GM15510 (cell line): ENCODE measurements around the gene RMND5A.

Experiments
- POLR2A ChIP-seq: IDR thresholded peaks from 3 replicates; pipeline ENCODE4 v1.6.1; 2011; ENCODE audit warnings: borderline replicate concordance; ENCODE audit not compliant: insufficient read length; ENCODE audit errors: extremely low read depth

The RMND5A gene

DNA sequence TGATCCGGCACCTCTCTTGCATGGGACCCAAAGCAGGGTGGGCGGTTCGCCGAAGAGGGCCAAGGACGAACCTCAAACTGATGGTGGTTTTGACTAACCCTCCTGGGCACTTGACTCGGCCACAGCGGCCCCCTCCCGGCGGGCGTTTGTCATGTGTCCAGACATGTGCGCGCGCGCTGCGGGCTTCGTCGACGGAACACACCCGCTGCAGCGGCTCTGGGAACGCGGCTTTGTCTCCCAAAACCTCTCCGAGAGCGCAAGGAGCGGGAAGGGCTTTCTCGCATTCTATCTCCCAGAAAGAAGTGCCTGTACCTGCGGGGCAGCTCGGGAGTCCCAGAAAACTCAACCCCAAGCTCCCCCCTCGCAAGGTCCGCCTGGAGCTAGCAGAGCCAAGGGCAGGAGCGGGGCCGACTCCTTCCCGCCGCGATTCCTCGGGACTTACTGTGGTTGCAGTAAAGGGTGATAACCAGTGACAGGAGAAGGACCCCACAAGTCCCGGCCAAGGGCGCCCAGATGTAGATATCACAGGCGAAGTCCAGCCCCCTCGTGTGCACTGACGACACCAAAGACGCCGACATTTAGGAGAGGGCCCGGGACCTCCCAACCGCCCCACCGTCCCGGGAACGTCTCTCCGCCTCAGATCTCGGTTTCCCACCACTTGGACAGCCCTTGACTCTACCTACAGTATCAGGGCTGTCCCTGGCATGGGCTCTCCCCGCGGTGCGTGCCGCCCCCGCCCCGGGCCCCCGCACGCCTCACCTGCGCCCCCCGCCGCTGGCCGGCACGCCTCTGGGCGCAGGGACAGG, 69.0 kb downstream of the RMND5A start:
- no peak for TF ChIP-seq POLR2A

DNA sequence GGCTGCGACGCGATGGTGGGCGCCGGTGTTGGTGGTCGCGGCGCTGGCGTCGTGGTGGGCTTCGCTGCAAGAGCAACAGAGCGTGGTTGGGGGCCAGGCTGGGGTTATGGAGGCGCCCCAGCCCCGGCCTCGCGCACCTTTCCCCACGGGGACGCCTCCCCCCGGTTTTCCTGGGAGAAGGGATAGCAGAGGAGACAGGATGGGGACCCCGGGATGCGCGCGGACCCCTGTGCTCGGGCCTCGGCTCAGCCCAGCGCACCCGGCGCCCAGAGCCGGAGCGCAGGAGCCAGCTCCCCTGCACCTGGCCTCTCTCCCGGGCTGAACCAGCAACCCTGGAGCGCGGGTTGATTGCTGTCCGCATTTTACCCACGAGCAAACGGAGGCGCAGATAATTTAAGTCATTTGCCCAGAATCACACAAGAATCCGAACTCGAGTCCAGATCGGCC, 69.6 kb downstream of the RMND5A start:
- no peak for TF ChIP-seq POLR2A

DNA sequence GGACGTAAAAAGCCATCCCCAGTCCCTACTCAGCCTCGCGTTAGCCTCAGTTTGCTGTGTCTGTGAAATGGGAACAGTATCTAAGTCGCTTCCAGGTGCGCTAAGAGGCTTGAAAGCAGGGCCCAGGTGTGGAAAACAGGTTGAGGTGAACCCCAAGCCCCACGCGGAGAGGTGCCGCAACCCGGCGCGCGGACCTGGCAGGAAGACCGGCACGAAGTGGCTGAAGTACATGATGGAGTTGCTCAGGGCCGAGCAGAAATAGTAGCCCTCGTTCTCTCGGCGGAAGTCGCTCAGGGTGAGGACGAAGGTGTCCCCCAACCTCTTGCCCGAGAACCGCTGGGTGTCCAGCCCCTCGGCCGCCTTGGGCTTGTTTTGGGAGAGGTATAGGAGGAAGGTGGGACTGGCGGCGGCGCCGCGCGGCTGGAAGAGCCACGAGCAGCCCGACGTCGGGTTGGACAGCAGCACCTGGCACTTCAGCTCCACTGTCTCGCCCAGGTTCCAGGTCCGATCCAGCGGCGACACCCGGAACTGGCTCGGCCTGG, 70.1 kb downstream of the RMND5A start:
- TF ChIP-seq POLR2A: no peak

DNA sequence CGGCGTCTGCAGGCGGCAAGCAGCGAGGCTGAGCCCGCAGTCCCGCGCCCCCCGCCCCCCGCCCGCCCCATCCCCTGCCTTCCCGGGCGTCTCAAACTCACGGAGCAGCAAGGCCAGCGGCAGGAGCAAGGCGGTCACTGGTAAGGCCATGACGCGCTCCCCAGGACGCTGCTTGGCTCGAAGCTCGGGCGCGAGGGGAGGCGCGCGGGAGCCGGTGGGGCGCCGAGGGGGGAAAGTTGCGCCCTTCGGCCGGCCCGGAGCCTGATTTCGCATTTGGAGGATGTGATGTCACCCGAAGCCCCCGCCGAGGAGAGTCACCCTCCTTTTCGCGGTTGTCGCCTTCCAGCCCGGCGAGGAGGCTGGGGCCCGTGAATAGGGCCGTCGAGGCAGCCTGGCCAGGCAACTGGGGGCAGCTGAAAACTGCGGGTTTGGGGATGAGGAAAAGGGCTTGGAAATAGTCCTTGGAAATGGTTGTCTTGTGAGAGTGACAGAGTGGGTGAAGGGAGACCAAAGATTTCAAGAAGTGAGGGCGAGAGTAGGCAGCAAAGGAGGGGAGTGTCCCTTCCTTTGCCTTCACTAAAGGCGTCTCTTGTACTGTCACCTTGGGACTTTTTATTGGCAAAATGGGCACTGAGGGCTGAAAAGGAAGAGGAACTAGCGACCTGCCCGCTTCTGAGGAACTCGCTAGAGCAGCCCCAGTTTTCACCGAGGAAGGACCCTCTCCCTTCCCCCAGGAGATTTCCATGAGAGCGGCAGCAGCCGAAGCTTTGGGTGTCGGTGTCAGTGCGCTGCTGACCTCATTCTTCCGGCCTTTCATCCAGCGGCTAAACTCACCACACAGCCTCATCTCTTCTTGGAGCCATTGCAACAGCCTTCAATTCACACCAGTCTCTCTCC, 70.8 kb downstream of the RMND5A start, which contains the start of gene CD8A:
TSS of gene CD8A (minus strand) at position 238 of the 897 bp plus-strand sequence. CDS start at position 150, 88 bp downstream.
- no peak for TF ChIP-seq POLR2A

DNA sequence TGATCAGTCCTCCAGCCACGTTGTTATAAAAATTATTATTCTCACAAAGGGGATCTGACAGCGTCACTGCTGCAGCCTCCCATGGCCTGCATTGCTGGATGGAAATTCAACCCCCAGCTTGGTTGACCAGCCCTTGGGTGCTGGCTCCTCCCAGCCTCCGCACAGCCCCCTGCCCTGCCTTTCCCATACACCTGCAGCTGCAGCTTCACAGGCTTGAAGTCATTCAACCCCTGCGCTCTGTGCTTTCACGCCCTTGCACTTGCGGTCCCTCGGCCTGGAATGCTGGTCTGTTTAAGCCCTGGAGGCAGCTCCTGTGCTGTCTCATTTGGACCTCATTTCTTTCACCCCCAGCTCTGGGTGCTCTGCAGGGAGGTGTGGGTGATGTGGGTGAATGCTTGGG, 71.5 kb downstream of the RMND5A start:
- TF ChIP-seq POLR2A: no peak

- no peak for TF ChIP-seq POLR2A
Observed at GRCh38 chr2:86793752-86794151, 73.7 kb downstream of the RMND5A start.

DNA sequence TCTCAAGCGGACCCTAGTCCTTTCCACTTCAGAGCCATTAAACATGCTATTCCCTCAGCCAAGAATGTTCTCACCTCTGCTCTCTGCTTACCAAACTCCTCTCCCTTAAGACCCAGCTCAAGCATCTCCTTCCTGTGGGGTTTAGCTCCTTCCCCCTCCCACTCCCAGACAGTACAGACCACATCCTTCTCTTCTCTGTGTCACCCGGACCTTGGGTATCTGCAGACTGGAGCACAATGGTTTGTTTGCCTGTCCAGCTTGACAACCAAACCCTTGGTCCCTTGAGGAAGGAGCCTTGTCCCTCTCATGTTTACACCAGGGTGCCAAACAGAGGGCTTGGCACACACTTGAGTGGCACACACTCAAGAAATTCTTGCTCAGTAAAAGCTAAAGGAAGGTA, 74.8 kb downstream of the RMND5A start:
- no peak for TF ChIP-seq POLR2A

DNA sequence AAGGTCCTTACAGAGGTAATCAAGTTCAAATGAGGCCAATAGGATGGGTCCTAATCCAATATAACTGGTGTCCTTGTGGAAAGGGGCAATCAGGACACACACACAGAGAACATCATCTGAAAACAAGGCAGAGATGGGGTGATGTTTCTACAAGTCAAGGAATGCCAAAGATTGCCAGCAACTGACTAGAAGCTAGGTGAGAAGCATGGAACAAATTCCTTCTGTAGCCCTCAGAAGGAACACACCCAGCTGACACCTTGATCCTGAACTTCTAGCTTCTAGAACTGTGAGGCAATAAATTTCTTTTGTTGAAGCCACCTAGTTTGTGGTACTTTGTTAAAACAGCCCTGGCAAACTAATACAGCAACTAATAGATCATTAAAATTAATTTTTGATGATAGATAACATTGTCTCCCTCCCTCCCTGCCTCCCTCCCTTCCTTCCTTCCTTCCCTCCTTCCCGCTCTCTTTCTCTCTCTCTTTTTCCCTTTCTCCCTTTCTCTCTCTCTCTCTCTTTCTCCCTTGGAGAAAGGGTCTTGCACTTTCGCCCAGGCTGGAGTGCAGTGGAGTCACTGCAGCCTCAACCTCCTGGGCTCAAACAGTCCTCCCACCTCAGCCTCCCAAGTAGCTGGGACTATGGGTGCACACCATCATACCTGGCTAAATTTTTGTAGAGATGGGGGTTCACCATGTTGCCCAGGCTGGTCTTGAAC, 80.9 kb downstream of the RMND5A start:
- no peak for TF ChIP-seq POLR2A

DNA sequence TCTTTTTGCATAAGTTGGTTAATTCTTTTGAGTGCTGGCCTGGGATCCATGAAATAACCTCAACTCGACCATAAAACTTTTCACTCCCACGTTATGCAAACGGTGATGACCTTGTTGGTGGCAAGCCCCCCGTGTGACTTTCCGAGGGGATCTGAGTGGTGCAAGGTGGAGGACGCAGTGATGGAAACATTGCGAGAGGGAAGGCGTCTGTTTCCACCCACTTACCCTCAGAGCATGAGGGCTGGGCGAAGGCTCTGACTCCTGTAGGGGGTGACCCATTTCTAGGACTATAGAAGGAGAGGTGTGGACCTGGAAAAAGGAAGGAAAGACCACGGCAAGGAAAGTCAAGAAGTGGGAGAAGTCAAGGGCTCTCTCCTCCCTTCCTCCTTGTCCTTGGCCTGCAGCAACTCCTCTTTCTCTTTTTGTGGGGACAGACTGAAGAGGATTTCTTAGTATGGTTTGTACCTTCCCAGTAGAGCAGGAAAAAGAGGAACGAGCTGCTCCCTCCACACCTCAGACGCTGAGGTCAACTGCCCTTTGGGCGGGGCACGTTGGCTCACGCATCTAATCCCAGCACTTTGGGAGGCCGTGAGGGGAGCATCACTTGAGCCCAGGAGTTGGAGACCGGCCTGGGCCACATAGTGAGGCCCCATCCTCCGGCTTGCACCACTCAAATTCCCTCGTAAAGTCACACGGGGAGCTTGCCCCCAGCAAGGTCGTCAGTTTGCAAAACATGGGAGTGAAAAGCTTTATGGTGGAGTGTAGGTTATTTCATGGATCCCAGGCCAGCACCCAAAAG, 86.2 kb downstream of the RMND5A start:
- no peak for TF ChIP-seq POLR2A

- TF ChIP-seq POLR2A: no peak
Observed at GRCh38 chr2:86807133-86807467, 87.0 kb downstream of the RMND5A start.

- TF ChIP-seq POLR2A: no peak
Observed at GRCh38 chr2:86807468-86808275, 87.6 kb downstream of the RMND5A start.

DNA sequence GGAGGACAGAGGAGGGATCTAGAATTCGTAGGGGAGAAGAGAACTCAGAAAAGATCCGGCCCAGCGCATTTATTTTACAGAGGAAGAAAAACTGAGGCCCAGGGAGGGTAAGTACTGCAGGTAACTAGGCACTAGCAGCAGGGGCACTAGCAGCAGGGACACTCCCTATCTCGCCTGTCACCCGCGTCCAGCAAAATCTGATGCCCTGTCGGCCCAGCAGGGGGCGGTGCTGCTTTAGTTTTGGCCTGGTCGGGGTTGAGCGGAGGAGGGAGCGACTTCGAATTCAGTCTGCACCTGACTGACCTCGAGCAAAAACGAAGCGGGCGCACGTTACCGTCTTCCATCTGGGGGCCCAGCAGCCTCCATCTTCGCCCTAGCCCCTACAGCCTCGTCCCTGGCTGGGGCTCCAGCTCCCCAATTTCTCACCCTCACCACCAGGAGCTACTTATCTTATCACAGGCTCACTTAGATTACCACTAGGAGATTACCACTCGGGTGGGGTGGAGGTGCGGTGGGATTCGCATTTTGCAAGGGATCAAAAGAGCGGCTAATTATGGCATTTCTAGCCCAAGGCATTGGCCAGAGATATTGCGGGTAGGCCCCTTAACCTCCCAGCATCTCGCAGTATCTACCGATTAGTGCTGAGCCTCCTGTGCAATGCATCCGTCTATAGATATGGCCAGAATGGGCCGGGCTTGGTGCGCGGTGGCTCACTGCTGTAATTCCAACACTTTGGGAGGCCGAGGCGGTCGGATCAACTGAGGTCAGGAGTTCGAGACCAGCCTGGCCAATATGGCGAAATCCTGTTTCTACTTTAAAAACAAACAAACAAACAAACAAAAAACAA, 88.4 kb downstream of the RMND5A start:
- TF ChIP-seq POLR2A: no peak

DNA sequence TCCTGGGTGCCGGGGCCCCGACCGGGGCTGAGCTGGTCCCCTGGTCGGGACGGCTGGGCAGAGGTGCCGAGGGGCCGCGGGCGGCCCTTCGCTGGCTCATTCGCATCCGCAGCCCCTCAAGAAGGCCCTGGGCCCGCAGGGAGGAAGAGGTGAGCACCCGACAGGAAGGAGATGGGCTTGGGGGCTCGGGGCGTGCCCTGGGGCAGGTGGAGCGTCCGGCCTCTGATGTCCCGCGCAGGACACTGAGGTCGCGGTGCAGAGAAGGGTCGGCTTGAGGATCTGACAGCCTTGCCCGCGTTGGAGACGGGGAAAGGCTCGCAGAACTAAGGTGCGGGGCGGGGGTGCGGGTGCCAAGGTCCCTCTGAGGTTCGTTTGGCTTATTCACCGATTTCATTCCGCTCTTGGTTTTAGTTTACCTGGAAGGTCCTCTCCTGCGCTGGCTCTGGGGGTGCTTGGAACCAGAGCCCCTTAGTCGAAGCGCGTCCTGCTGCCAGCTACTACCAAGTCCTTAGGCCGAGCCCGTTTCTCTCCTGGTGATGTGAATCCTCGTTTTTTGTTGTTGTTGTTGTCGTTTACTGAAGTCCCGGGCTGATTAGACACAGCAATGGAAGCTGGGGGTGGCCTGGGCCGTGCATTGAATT, 89.5 kb downstream of the RMND5A start:
- TF ChIP-seq POLR2A: no peak

GRCh38 chr2:86815611-86816010, 95.5 kb downstream of the RMND5A start:
- TF ChIP-seq POLR2A: no peak
